Measurements from ENCODE around the gene VEPH1.

Gene VEPH1

DNA sequence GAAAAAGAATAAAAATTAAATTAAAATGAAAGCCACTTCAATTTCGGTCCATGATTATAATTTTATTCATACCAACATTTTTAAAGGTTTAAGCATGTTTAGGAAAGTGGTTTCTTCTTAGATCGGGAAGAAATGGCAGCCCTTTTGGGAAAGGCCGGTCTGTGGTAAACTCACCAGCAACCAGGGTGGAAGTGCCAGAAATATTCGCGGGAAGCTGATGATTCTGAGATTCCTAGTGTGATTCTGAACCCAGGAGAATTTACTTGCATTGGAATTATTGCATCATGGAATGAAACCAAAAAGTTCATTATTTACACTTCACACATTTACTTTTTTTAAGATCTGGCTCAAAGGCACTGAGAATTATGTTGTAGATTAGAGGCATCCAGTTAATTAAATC, 246.1 kb downstream of the VEPH1 start:
- no peak for DNase-seq (ENCODE audit: low spot score)

DNA sequence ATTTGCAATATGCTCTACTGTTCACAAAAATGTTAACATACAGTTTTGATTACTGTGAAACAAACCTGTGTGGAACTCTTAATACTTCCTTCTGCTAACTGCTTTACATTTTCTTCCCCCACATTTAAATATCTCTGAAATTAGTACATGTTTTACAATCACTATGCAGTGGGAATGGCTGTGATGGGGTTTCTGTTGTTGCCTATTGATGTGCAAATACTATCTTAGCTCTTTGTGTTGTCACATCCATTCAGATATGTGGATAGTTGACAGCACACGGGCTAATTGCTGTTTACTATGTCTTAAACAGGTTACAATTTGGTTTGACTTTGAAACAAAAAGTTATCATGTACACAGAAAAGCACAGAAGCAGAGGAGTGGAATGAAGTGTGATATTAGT, 247.4 kb downstream of the VEPH1 start:
- no peak for DNase-seq (ENCODE audit: low spot score)

DNA sequence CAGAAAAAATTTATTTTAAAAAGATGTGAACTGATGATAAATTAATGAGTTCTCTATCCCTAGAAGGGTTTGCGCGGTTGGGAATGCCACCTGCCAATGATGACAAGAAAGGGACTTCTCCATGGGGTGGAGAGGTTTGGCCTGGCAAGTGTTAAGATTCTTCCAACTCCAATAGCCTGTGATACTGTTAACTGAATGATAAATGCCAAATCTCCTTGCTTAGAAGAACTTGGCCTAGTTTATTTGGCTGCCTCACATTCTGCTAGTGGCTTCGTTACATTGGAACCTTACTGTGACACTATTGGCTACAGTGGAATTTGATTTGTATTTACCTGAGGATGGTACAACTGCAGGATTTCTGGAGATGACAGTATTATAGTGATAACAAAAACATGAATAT, 251.5 kb downstream of the VEPH1 start:
- DNase-seq (ENCODE audit: low spot score): no peak

DNA sequence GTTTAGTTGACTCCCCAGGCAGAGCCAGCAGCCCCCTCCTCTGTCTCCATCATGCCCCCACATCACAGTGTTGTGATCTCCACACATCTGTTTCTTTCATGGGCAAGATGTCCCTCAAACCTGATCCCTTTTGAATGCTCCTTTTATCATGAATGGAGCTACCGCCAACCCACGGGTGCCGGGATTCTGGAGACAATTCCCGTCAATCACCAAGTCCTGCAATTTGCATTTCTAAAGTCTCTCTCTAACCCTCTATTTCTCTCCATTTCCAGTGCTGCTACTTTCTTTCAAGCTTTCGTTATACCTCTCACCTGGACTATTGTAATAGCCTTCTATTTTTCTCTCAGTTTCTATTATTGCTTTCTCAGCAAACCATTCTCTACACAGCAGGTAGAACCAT, 253.6 kb downstream of the VEPH1 start:
- DNase-seq (ENCODE audit: low spot score): no peak

DNA sequence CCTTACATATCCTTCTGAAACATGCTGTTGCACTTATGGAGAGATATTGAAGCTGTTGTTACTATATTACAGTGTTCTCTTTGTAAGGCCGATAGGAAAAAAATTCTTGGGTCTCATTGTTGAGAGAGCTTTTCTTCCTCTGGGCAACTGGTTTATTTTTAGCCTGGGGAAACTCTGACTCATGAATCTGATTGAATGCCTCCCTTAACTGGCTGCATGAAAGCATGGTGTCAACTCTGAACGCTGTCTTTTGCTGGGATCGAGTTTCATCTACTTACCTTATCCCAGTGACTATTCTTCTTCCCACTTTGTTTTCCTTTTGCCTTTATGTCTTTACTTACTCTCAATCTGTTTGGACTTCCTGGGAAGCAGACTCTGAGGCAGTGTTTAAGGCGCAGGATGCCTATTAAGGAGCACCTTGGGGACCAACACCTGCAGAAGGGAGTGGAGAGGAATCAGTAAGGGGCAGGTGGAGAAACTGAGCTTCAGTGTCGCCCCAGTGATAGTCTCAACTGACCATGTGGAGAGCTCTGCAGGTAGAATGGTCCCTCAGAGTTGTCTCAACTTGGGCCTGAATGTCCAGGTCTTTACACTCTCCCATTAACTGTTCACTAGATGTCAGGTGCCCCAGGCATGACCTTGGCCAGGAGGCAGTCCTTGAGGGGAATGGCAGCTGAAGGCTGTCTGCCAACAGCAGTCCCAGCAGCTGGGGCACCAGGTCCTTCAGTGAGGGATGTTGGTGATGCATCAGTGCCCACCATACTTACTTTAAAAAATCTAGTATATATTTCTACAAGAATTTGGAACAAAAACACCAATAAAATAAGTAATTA, 254.4 kb downstream of the VEPH1 start:
- no peak for DNase-seq (ENCODE audit: low spot score)

DNA sequence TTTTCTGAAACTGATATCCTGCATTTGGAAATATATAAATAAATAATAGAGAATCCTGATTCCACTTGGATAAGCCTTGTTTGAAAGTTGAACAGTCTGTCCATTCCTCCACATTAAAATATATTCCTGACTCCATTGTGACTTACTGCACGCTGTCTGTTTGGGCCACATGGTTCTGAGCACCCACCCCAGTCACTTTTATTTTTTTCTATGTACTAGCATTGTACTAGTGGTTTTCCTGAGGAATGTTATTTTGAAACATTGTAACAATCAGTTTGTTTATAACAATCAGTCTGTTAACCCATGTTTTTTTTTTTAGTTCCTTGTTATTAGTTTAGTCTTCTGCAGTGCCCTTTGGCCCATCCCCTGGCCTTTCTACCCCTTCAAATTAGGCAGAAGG, 255.8 kb downstream of the VEPH1 start:
- no peak for DNase-seq (ENCODE audit: low spot score)

DNA sequence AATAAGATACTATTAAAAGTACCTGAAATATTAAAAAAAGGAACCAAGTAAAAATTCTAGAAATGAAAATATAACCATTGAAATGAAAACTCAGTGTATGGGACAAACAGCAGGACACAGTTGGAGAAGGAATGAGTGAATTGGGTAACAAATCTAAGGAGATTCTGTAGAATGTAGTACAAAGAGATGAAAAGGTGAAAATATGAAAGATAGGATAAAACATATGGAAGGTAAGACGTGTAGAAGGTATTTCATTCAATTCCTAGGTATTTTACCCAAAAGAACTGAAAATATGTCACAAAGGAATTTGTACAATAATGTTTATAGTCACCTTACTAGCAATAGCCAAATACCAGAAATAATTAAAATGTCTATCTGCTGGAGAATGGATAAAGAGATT, 260.4 kb downstream of the VEPH1 start:
- no peak for DNase-seq (ENCODE audit: low spot score)

DNA sequence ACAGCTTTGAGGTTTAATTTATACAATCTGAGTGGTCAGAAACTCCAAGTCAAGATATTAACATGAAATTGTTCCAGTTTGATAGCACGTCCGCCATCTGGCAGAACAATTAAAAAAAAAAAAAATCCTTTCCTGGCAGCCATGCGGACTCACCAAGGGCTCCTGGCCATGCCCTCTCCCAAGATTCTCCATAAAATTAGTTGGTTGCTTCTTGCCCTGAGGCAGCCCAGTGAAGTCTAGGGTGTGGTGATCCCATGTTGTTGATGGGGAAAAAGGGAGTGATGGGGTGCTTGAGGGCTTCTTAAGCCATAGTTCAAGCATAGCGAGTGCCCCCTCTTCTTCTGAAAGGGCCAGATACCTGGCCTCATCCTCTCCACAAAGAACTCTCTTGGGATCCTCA, 261.6 kb downstream of the VEPH1 start:
- no peak for DNase-seq (ENCODE audit: low spot score)

DNA sequence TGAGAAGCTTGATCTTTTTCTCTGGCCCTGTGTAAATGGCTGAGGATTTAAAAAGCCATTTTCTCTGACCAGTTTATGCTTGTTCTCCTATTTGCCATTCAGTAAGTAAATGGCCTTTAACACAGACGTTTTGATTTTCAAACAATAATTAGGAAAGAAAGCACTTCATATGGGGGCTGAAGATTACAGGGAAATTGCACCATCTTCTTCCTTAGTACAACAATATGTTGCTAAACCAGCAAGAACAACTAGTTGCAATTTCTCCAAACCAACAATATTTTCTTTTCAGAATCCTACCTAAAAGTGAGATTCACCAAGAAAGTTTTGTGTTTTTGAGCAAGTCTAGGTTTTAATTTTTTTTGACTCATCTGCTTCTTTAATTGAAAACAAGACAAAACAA, 262.8 kb downstream of the VEPH1 start:
- DNase-seq (ENCODE audit: low spot score): no peak

DNA sequence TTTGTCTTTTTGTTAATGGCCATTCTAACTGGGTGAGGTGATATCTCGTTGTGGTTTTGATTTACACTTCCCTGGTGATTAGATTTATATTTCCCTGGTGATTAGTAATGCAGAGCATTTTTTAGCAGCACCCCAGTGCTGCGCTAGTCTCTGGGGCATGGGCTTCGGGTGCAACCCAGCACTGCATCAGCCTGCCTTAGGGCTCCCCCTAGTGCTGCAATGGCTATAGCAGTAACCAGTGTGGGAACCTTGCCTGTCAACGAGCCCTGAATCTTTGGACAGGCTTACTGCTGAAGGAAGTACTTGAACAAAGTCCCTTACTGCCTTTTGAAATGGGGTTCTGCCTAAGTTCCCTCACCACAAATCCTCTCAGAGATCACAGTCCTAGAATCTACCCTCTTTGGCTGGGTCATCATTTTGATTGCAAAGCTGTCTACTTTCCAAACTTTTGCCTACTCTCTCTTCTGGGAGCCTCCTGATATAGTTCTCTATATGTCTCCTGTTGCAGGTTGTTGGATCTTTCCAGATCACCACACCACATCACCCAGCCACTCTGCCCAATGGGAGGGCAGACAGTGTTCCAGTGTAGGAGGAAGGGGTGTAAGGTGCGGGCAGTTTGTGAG, 264.0 kb downstream of the VEPH1 start:
- no peak for DNase-seq (ENCODE audit: low spot score)

DNA sequence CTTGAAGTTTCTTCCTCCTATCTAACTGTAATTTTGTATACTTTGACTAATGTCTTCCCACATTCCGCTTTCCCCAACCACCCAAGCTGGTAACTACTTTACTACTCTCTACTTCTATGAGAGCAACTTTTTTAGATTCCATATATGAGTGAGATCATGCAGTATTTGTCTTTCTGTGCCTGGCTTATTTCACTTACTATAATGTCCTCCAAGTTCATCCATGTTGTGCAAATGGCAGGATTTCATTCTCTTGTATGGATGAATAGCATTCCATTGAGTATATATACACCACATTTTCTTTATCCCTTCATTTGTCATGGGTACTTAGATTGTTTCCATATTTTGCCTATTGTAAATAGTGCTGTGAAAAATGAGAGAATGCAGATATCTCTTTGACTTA, 264.8 kb downstream of the VEPH1 start:
- no peak for DNase-seq (ENCODE audit: low spot score)

DNA sequence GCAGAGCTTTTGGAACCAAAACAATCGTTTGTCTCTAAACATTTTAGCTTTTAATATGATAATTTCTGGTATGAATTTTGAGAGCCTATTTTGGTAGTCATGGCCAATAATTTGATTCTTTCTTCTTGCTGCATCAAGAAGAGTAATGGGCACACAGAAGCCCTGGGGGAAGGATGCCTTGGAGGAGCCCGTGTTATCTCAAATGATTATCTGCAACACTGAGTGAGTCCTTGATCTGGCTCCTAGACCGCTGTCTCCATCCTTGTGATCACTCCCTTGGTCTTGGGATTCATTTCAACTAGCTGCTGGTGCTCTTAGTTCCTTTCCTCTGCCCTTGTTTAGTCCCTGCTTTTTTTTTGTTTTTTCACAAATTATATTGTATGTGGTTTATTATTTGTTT, 265.3 kb downstream of the VEPH1 start:
- DNase-seq (ENCODE audit: low spot score): no peak

DNA sequence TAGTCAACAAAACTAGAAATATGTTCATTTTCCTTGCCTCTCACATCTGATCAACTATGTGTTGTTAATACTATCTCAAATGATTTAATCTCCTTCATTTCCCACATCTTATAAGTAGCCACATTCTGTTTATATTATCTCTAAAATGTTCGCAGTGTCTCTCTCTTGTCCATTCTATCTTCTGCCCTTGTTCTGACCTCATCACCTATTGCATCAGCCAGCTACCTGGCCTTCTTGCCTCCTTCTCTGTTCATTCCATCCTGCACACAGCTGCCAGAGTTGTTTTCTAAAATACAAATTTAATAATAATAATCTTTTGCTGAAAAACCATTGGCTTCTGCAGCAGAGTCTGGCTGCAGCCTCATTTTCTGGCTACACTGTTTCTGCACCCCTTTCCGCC, 267.9 kb downstream of the VEPH1 start:
- DNase-seq (ENCODE audit: low spot score): no peak

DNA sequence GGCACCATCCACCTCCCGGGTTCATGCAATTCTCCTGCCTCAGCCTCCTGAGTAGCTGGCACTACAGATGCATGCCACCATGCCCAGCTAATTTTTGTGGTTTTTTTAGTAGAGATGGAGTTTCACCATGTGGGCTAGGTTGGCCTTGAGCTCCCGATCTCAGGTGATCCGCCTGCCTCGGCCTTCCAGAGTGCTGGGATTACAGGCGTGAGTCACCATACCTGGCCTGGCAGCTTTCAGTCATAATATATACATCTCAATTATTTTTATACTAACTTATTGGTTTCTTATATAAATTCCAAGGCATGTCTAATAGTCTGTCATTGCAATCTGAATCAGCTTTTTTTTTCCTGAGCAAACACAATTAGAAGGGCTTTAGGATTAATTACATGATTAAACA, 269.3 kb downstream of the VEPH1 start:
- no peak for DNase-seq (ENCODE audit: low spot score)

DNA sequence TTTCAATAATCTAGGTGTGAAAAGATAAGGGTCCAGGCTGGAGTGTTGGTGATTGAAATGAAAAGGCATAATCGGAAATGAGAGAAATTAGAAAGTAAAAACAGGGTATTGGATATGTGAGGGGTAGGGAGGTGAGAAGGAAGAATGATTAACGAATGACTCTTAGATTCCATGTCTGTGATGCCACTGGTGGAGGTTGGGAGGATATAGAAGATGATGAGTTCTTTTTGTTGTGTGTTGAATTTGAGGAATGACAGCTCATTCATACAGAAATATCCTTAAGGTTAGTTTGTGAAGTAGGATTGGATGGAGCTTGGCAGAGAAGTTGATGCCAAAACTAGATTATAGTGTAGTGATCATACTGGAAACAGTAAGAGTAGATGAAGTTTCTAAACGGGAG, 271.1 kb downstream of the VEPH1 start:
- DNase-seq (ENCODE audit: low spot score): no peak

DNA sequence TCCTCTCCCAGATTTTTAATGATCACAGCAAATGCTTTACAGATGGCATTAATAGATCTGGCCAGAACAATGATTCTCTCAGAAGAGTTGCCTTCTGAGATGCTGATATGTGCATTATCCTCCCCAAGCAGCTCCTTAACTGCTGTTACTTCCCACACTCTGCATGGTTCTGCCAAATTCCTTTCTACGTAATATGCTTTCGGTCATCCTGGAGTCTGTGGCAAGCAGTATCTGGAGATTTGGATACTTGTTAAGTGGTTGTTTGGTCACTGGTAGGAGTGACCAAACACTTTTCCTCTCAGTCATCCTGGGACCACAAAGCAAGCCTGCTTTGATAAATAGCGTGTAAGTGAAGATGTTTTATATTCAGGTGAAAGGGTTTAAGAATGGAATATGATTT, 272.1 kb downstream of the VEPH1 start:
- DNase-seq (ENCODE audit: low spot score): no peak

DNA sequence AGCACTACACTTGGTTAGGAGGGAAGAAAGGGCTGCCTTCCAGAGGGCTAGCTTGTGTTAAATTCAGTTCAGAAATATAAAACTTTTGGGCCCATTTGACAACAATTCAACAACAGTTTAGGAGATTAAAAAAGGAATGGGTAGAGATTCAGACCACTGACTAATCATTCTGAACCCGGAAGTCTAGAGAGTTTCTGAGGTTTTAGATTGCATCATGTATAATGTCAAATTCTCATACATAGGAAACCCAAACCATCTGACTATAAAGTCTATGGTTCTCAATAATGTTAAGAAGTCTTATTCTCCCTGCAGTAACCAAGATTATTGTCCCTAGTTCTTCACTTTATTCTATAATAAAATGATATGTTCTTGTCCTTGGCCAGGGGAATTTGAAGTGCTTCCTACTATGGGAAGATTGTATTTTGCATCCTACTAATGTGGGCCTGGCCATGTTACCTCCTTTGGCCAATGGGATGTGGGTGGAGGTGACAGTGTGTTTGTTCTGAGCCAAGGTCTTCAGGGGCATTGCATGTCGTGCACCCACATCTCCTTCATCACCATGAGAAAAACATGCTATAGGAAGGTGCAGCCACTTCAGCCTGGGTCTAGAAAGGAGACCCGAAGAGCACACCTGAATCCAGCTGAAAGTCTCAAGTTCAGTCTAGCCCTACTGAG, 276.9 kb downstream of the VEPH1 start:
- DNase-seq (ENCODE audit: low spot score): no peak

DNA sequence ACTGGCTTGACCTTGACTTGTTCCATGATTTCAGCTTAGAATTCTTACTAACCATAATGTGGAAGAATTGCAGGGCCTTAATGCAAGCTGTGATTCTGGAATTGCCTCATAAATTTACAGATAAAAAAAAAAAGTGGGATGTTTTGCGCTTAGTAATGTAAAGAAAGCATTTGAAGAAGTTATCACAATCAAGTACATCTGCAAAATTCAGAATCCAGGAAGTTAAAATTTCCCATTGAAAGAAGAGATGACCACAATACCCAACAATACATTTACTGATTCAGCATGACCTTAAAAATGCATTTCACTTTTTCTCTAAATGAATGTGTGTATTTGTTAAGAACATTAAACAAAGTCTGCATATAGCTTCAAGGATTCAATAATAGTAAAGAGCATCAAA, 278.2 kb downstream of the VEPH1 start:
- DNase-seq (ENCODE audit: low spot score): no peak

DNA sequence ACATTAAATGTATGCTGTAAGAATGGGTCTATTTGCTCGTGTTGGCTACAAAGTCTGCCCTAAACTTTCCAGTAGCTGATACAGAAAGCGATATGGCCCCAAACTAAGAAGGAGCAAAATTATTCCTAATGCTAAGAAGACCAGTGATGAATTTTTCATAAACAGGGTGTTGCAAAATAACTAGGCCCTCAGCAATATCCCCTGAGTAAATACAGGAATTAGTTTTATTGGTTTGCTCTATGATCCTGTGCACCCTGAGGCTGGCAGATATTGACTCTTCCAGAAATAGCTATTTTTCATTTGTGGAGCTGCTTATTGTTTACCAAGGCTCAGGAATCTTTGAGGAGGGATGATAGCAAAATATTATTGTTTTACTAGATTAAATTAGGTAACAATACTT, 282.3 kb downstream of the VEPH1 start:
- no peak for DNase-seq (ENCODE audit: low spot score)

DNA sequence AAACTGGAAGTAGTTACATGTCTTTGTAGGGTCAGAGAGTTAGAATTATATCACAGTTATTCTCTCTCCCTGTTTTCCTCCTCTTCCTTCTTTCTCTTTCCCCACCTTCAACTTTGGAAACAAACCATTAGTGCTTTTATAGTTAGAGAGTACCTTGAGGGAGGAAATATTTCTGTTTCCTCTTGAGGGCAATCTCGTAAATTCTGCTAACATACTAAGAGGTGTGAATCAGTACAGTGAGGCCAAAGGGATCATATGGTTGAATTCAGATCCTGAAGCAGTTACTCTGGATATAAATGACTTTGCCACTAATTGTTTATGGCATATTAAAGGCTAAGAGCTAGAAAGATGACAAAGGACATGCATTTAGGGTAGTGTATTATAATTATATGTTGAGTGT, 283.0 kb downstream of the VEPH1 start:
- no peak for DNase-seq (ENCODE audit: low spot score)

DNA sequence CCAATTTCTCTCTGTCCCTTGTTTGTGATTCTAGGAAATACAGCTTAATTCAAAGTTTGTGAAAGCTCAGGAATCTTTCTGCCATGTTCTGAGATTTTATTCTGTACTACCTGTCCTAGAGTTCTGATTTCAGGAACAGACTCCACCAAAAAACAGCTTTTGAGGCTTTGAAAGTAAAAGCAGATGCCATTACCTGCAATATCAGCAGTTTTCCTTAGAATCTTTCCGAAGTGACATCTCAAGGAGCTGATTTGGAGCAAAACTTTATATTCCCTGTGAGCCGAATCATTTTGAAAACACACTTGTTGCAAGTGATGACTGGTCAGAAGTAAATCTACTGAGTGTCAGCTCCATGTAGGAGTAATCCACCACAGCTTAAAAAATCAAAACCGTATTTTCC, 284.0 kb downstream of the VEPH1 start:
- no peak for DNase-seq (ENCODE audit: low spot score)
